Measurements from ENCODE around the gene SMIM32. TPM values are rescaled to one million over a fixed set of nuclear protein-coding genes. Genes with fewer than 3 reads are reported as not detected.

Gene SMIM32
- total RNA-seq, 1 donor from 2014 or later: 0.13 TPM

- Histone ChIP-seq H3K4me3 (no peak overlapping the region), H3F3A (ENCODE audit: low read depth) (no peaks in the 10 kb centered on the region), H3K9ac (no peak overlapping the region), H3K9me3 (ENCODE audit: low read depth) (no peaks in the 10 kb centered on the region), H3K27ac (no peak overlapping the region), H3K4me2 (no peak overlapping the region), H4K20me1 (ENCODE audit: low read depth) (peaks cover 89% of the 10 kb centered on the region), H3K27me3 (no peaks in the 10 kb centered on the region), H2AFZ (replicated peaks) (no peak overlapping the region), H3K79me2 (ENCODE audit: low read depth) (peaks cover 100% of the 10 kb centered on the region), H3K36me3 (peaks cover 3% of the 10 kb centered on the region), H3K4me1 (peaks cover 5% of the 10 kb centered on the region)
- H3K4me1 Mint-ChIP-seq: no peaks in the 10 kb centered on the region
- H3K27ac Mint-ChIP-seq: no peak overlapping the region
- H3K27me3 Mint-ChIP-seq (ENCODE audit: insufficient read depth, low read depth): no peaks in the 10 kb centered on the region
- H3K36me3 Mint-ChIP-seq: peaks cover 31% of the 10 kb centered on the region
- H3K9me3 Mint-ChIP-seq: no peaks in the 10 kb centered on the region
- no peak for DNase-seq (ENCODE audit: low spot score)
- no peak for TF ChIP-seq EZH2phosphoT487 (IDR thresholded peaks at IDR 0.05)
- no peak for TF ChIP-seq CTCF (IDR thresholded peaks at IDR 0.05)
- no peak for TF ChIP-seq EZH2 (IDR thresholded peaks at IDR 0.05)
- no peak overlapping the region for H3K4me3 Mint-ChIP-seq
These were observed 43.1 kb downstream of the SMIM32 start for GRCh38 chr5:136149891-136150290.

GRCh38 chr5:136147632-136148031 lies 45.3 kb downstream of the SMIM32 start:
- H3K4me3 ChIP-seq: no peak overlapping the region
- no peaks in the 10 kb centered on the region for H3K4me1 Mint-ChIP-seq
- peaks cover 10% of the 10 kb centered on the region for H3K4me1 ChIP-seq
- H3F3A ChIP-seq (ENCODE audit: low read depth): no peaks in the 10 kb centered on the region
- no peaks in the 10 kb centered on the region for H3K27me3 Mint-ChIP-seq (ENCODE audit: insufficient read depth, low read depth)
- no peak overlapping the region for H3K4me3 Mint-ChIP-seq
- H3K27ac ChIP-seq: no peak overlapping the region
- no peak for DNase-seq (ENCODE audit: low spot score)
- no peak overlapping the region for H3K4me2 ChIP-seq
- no peaks in the 10 kb centered on the region for H3K27me3 ChIP-seq
- H3K27ac Mint-ChIP-seq: no peak overlapping the region
- no peak for TF ChIP-seq EZH2 (IDR thresholded peaks at IDR 0.05)
- TF ChIP-seq EZH2phosphoT487 (IDR thresholded peaks at IDR 0.05): no peak
- no peak for TF ChIP-seq CTCF (IDR thresholded peaks at IDR 0.05)
- peaks cover 98% of the 10 kb centered on the region for H4K20me1 ChIP-seq (ENCODE audit: low read depth)
- H2AFZ ChIP-seq (replicated peaks): no peak overlapping the region
- no peaks in the 10 kb centered on the region for H3K9me3 ChIP-seq (ENCODE audit: low read depth)
- peaks cover 12% of the 10 kb centered on the region for H3K36me3 Mint-ChIP-seq
- H3K9ac ChIP-seq: no peak overlapping the region
- H3K79me2 ChIP-seq (ENCODE audit: low read depth): peaks cover 100% of the 10 kb centered on the region
- H3K9me3 Mint-ChIP-seq: no peaks in the 10 kb centered on the region
- H3K36me3 ChIP-seq: no peaks in the 10 kb centered on the region

GRCh38 chr5:136146201-136146600 lies 46.8 kb downstream of the SMIM32 start:
- peaks cover 10% of the 10 kb centered on the region for H3K4me1 ChIP-seq
- DNase-seq (ENCODE audit: low spot score): no peak
- H3K79me2 ChIP-seq (ENCODE audit: low read depth): peaks cover 100% of the 10 kb centered on the region
- H3K36me3 Mint-ChIP-seq: peaks cover 8% of the 10 kb centered on the region
- no peak overlapping the region for H3K27ac ChIP-seq
- H3K4me1 Mint-ChIP-seq: no peaks in the 10 kb centered on the region
- TF ChIP-seq EZH2 (IDR thresholded peaks at IDR 0.05) (no peak), CTCF (IDR thresholded peaks at IDR 0.05) (no peak), EZH2phosphoT487 (IDR thresholded peaks at IDR 0.05) (no peak)
- no peaks in the 10 kb centered on the region for H3K27me3 ChIP-seq
- H3K27me3 Mint-ChIP-seq (ENCODE audit: insufficient read depth, low read depth): no peaks in the 10 kb centered on the region
- H3F3A ChIP-seq (ENCODE audit: low read depth): no peaks in the 10 kb centered on the region
- H3K9me3 Mint-ChIP-seq: no peaks in the 10 kb centered on the region
- H3K4me3 ChIP-seq: no peak overlapping the region
- no peak overlapping the region for H2AFZ ChIP-seq (replicated peaks)
- no peak overlapping the region for H3K4me3 Mint-ChIP-seq
- H3K27ac Mint-ChIP-seq: no peak overlapping the region
- H3K9ac ChIP-seq: no peak overlapping the region
- no peaks in the 10 kb centered on the region for H3K9me3 ChIP-seq (ENCODE audit: low read depth)
- H3K36me3 ChIP-seq: no peaks in the 10 kb centered on the region
- H3K4me2 ChIP-seq: no peak overlapping the region
- peaks cover 100% of the 10 kb centered on the region for H4K20me1 ChIP-seq (ENCODE audit: low read depth)

Measured in neural progenitor cell (in vitro differentiated cells).